Measurements from ENCODE around the gene LLGL2.

Gene LLGL2

DNA sequence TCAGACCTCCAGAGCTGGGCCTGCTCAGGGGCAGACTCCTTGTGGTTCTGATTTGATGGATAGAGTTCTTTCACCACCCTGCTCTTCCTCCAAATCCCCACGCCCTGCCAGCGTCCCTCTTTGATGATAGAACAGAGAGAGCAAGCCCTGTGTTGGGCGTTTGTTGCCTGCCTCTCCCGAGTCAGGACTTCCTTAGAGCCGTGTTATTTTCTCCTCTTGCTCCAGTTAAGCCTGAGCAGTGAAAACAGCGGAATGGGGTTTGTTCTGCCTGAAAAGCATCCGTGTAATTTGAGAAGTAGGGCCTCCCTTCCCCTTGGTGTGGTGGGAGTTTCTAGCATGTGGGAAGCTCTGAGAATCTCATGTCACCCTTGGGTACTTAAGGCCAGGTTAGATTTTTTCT, 47.0 kb upstream of the LLGL2 start:
- TF ChIP-seq FOXP2 (optimal IDR thresholded peaks at IDR 0.05; ENCODE audit: borderline replicate concordance, extremely low read depth, extremely low read length, insufficient read depth) (no peak), POLR2AphosphoS5 (IDR thresholded peaks at IDR 0.05; ENCODE audit: low read depth, low read length) (no peak), SIN3A (IDR thresholded peaks at IDR 0.05; ENCODE audit: borderline replicate concordance, insufficient read depth, low read length) (no peak), REST (IDR thresholded peaks at IDR 0.05; ENCODE audit: insufficient read depth in 1 of 2, low read depth in 2 of 2, low read length in 2 of 2) (no peak), TAF1 (IDR thresholded peaks at IDR 0.05; ENCODE audit: borderline replicate concordance, insufficient read depth, low read length) (no peak)

DNA sequence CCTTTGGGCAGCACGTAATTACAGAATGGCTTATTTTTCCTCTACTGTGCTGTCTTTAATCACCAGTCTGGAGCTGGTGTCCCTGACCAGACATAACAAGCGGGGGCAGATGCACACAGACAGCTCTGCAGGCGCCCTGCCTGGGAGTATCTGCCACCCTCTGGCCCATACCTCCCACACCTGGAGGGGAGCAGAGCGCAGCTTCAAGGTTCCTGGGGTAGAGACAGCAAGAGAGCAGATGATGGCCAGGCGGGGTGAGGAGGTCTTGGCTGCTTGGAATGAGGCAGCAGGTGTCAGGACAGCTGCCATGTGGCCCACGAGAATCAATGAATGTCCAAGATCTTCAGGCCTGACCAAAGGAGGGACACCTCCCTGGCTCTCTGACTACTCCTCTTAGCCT, 45.2 kb upstream of the LLGL2 start:
- TF ChIP-seq TAF1 (IDR thresholded peaks at IDR 0.05; ENCODE audit: borderline replicate concordance, insufficient read depth, low read length) (no peak), POLR2AphosphoS5 (IDR thresholded peaks at IDR 0.05; ENCODE audit: low read depth, low read length) (no peak), FOXP2 (optimal IDR thresholded peaks at IDR 0.05; ENCODE audit: borderline replicate concordance, extremely low read depth, extremely low read length, insufficient read depth) (no peak), REST (IDR thresholded peaks at IDR 0.05; ENCODE audit: insufficient read depth in 1 of 2, low read depth in 2 of 2, low read length in 2 of 2) (no peak), SIN3A (IDR thresholded peaks at IDR 0.05; ENCODE audit: borderline replicate concordance, insufficient read depth, low read length) (no peak)

DNA sequence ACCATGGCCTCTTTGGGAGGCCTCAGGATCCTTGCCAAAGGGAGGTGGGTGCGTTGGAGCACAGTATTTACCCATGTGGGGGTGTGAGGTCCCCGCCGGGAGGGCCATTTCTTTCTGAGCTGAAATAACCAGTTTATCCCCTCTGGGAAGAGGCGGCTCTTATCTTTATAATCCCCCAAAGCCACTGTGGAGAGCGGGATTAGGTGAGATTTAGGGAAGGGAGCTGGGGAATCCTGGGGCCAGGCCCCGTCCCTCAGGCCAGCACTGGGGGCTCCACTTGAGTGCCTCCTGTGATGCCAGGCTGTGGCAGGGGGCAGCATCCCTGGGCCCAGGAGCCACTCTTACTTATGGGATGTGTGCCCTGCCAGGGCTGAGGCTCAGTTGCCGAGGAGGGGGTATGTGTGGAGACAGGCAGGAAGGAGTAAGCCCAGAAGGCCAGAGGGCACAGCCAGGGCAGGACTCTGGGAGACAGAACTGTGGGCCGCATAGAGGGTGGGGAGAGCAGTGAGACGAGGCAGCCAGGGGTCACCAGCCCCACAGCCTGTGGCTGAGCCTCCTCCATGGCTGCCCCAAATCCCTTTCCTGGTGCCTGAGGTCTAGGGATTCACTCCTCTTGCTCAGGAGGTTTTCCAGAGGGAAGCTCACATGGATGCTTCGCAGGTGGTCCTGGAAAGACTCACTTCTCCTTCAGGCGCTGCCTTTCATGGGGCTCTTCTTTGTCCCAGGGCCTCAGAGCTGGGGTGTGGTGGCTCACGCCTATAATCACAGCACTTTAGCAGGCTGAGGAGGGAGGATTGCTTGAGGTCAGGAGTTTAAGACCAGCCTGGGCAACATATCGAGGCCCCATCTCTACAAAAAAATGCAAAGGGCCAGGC, 44.1 kb upstream of the LLGL2 start:
- no peak for TF ChIP-seq TAF1 (IDR thresholded peaks at IDR 0.05; ENCODE audit: borderline replicate concordance, insufficient read depth, low read length)
- no peak for TF ChIP-seq REST (IDR thresholded peaks at IDR 0.05; ENCODE audit: insufficient read depth in 1 of 2, low read depth in 2 of 2, low read length in 2 of 2)
- TF ChIP-seq POLR2AphosphoS5 (IDR thresholded peaks at IDR 0.05; ENCODE audit: low read depth, low read length), result no peak
- TF ChIP-seq SIN3A (IDR thresholded peaks at IDR 0.05; ENCODE audit: borderline replicate concordance, insufficient read depth, low read length), result no peak
- no peak for TF ChIP-seq FOXP2 (optimal IDR thresholded peaks at IDR 0.05; ENCODE audit: borderline replicate concordance, extremely low read depth, extremely low read length, insufficient read depth)

- TF ChIP-seq REST (IDR thresholded peaks at IDR 0.05; ENCODE audit: insufficient read depth in 1 of 2, low read depth in 2 of 2, low read length in 2 of 2) (no peak), TAF1 (IDR thresholded peaks at IDR 0.05; ENCODE audit: borderline replicate concordance, insufficient read depth, low read length) (no peak), POLR2AphosphoS5 (IDR thresholded peaks at IDR 0.05; ENCODE audit: low read depth, low read length) (no peak), SIN3A (IDR thresholded peaks at IDR 0.05; ENCODE audit: borderline replicate concordance, insufficient read depth, low read length) (no peak), FOXP2 (optimal IDR thresholded peaks at IDR 0.05; ENCODE audit: borderline replicate concordance, extremely low read depth, extremely low read length, insufficient read depth) (no peak)
Observed at GRCh38 chr17:75482098-75482942, 43.2 kb upstream of the LLGL2 start.

Measured in PFSK-1 (cell line).